ENCODE results near the gene RXYLT1. TPM values are rescaled to one million over a fixed set of nuclear protein-coding genes. Genes with fewer than 3 reads are reported as not detected.

The RXYLT1 gene
- polyA plus RNA-seq, 2 of the 4 experiments (the other 2 are of a cell fraction): 34.2 to 59.1 TPM

GRCh38 chr12:63857771-63858670 is 78.3 kb downstream of the RXYLT1 start (continued):
- TF ChIP-seq CBX2 (IDR thresholded peaks at IDR 0.05; ENCODE audit: borderline replicate concordance, low read depth) (no peak), GATA3 (IDR thresholded peaks at IDR 0.05; ENCODE audit: borderline replicate concordance) (peak; percentile 59; the same call in 1 of the 2 replicates), MAZ (IDR thresholded peaks at IDR 0.05; ENCODE audit: borderline replicate concordance, low read depth, low read length) (no peak), MYC (IDR thresholded peaks at IDR 0.05; ENCODE audit: borderline replicate concordance, low read length) (no peak), CEBPB (IDR thresholded peaks at IDR 0.05) (peak in 1 of 2 experiments; percentile 79; a peak in 1 of 4 replicates), BCL3 (IDR thresholded peaks at IDR 0.05) (no peak), FOSL2 (IDR thresholded peaks at IDR 0.05) (no peak), FOSL2 (CRISPR knock-in tag; IDR thresholded peaks at IDR 0.05) (peak; percentile 57), RAD21 (conservative IDR thresholded peaks at IDR 0.05 in 1 of 2, IDR thresholded peaks at IDR 0.05 in 1 of 2) (peak in 1 of 2 experiments; percentile 24; a peak in 1 of 5 replicates), MAFK (IDR thresholded peaks at IDR 0.05; ENCODE audit: partially characterized antibody) (peak; percentile 1), NR3C1 (IDR thresholded peaks at IDR 0.05) (no peak)

Small RNA genes lying within 50 kb of the gene (small RNA-seq; reads per million reads assigned to genes)
- 0 reads per million in 6 experiments for gene AC084357.1

Other genes starting within 250 kb of the RXYLT1 start
- gene DPY19L2, start 111.4 kb upstream of the RXYLT1 start, polyA plus RNA-seq (2011; rRNA removed): 3.5 and 5.8 TPM in 2 replicates
- 3.7 to 3.9 TPM (median 3.9 TPM) in 3 replicates for gene DPY19L2, start 111.4 kb upstream of the RXYLT1 start, polyA plus RNA-seq (2017; fragmentation: RNase III; extraction: RNeasy Plus Mini Kit Qiagen cat#74134 plus additional on column Dnase treatment)
- 22.9 and 23.6 TPM in 2 replicates for gene SRGAP1, start 64.8 kb downstream of the RXYLT1 start, polyA plus RNA-seq (2011; rRNA removed)
- gene SRGAP1, start 64.8 kb downstream of the RXYLT1 start, polyA plus RNA-seq (2017; fragmentation: RNase III; extraction: RNeasy Plus Mini Kit Qiagen cat#74134 plus additional on column Dnase treatment): 7.9 to 8.4 TPM (median 8.3 TPM) in 3 replicates

All from A549 (cell line).